GM12865 (cell line): Measurements from ENCODE around the gene VGF.

Experiments used
- DNase-seq: peaks from one replicate; pipeline ENCODE4 v3.0.0; 2010; ENCODE audit warnings: low read depth
- H3K4me3 ChIP-seq: 2 replicates; pipeline ENCODE4 v1.5.1; 2011; ENCODE audit warnings: mild to moderate bottlenecking, low read depth, low read length, control low read depth
- CTCF ChIP-seq: IDR thresholded peaks from 2 replicates; pipeline ENCODE4 v1.5.1; 2011; ENCODE audit warnings: low read length, control low read depth, low read depth, inconsistent platforms; ENCODE audit not compliant: insufficient read depth; ENCODE audit errors: missing control alignments

VGF gene

GRCh38 chr7:101172854-101173751 lies 7.7 kb upstream of the VGF start:
- TF ChIP-seq CTCF: no peak
- no peak for DNase-seq
- no peak overlapping the region for H3K4me3 ChIP-seq

- no peak overlapping the region for H3K4me3 ChIP-seq
- DNase-seq: no peak
- no peak for TF ChIP-seq CTCF
Observed at GRCh38 chr7:101172005-101172853, 6.9 kb upstream of the VGF start.

- DNase-seq: no peak
- no peak overlapping the region for H3K4me3 ChIP-seq
- peak; percentile 2 for TF ChIP-seq CTCF
Observed at GRCh38 chr7:101171442-101171837, 6.1 kb upstream of the VGF start.

- TF ChIP-seq CTCF: no peak
- no peak for DNase-seq
- no peak overlapping the region for H3K4me3 ChIP-seq
Observed at GRCh38 chr7:101170617-101171441, 5.5 kb upstream of the VGF start.

GRCh38 chr7:101169838-101170551 lies 4.6 kb upstream of the VGF start:
- DNase-seq: peak; percentile 70
- H3K4me3 ChIP-seq: no peak overlapping the region
- peak; percentile 95 for TF ChIP-seq CTCF
